Endodermal cell (in vitro differentiated cells): ENCODE results near the gene GTPBP6. TPM values are rescaled to one million over a fixed set of nuclear protein-coding genes. Genes with fewer than 3 reads are reported as not detected.

Experiments
- DNase-seq: peaks from one replicate; pipeline ENCODE4 v3.0.0-alpha.2; 2017
- H3K27ac ChIP-seq: 2 replicates; pipeline ENCODE4 v1.5.1; 2013; ENCODE audit warnings: mild to moderate bottlenecking, low read depth, low read length, moderate library complexity
- H3K27me3 ChIP-seq: 2 replicates; pipeline ENCODE4 v1.6.1; 2013; ENCODE audit warnings: mild to moderate bottlenecking, low read length, moderate library complexity; ENCODE audit not compliant: insufficient read depth, control insufficient read depth, poor library complexity, severe bottlenecking
- H3K36me3 ChIP-seq: 2 replicates; pipeline ENCODE4 v1.7.0; 2013; ENCODE audit warnings: mild to moderate bottlenecking, low read length, moderate library complexity; ENCODE audit not compliant: control insufficient read depth, insufficient read depth
- H3K4me1 ChIP-seq: one replicate; pipeline ENCODE4 v1.7.0; 2013; ENCODE audit warnings: low read length; ENCODE audit not compliant: control insufficient read depth, insufficient read depth
- H3K4me3 ChIP-seq: 2 replicates; pipeline ENCODE4 v1.5.1; 2013; ENCODE audit warnings: mild to moderate bottlenecking, low read length, moderate library complexity
- H3K9ac ChIP-seq: 2 replicates; pipeline ENCODE4 v1.6.1; 2013; ENCODE audit warnings: mild to moderate bottlenecking, low read length, moderate library complexity; ENCODE audit not compliant: poor library complexity, severe bottlenecking; ENCODE audit errors: extremely low read depth
- H3K9me3 ChIP-seq: 2 replicates; pipeline ENCODE4 v1.6.1; 2013; ENCODE audit warnings: mild to moderate bottlenecking, low read length, moderate library complexity; ENCODE audit not compliant: control insufficient read depth
- H3K27ac Mint-ChIP-seq: 2 replicates; pipeline ENCODE4 v1.8.0; 2020; ENCODE audit warnings: mixed read lengths
- H3K27me3 Mint-ChIP-seq: 2 replicates; pipeline ENCODE4 v1.8.0; 2021; ENCODE audit warnings: mild to moderate bottlenecking, mixed read lengths; ENCODE audit not compliant: insufficient read depth
- H3K36me3 Mint-ChIP-seq: 2 replicates; pipeline ENCODE4 v1.8.0; 2020; ENCODE audit warnings: low read depth, mixed read lengths
- H3K4me1 Mint-ChIP-seq: 2 replicates; pipeline ENCODE4 v1.8.0; 2020; ENCODE audit warnings: mixed read lengths
- H3K4me3 Mint-ChIP-seq: 2 replicates; pipeline ENCODE4 v1.8.0; 2020; ENCODE audit warnings: mild to moderate bottlenecking, moderate library complexity, mixed read lengths
- H3K9me3 Mint-ChIP-seq: 2 replicates; pipeline ENCODE4 v1.8.0; 2020; ENCODE audit warnings: mild to moderate bottlenecking, mixed read lengths
- WGBS, 2 experiments: methylation state at CpG; one replicate each; pipeline versions ENCODE4 v1.1.5 to v1.1.7; 2013; ENCODE audit warnings: missing lambda C conversion rate in 2 of 2, mixed read lengths in 1 of 2; ENCODE audit not compliant: insufficient coverage in 1 of 2, insufficient read length in 1 of 2; 5-methylcytosine and 5-hydroxymethylcytosine counted together
- total RNA-seq, 2 donors: library from RNA; stranded (reverse); fragmentation: NEBNext Ultra II Directional in 1 of 2; extraction: Animal tissue kit (Norgen Biotek cat#: 25700) in 1 of 2; gene quantifications; 2 replicates in 1 of 2; 3 replicates in 1 of 2; pipeline ENCODE4 v1.2.1, GENCODE V29; 2021
- TF ChIP-seq, protein P1 (sequence below): fragments of 200-600 bp; sonication (generic); conservative IDR thresholded peaks from 2 replicates; pipeline ENCODE4 v1.5.0; 2021; ENCODE audit warnings: antibody characterized with exemption, mild to moderate bottlenecking

The GTPBP6 gene
- total RNA-seq, 2 donors from 2014 or later, result 58.8 to 61.0 TPM

DNA sequence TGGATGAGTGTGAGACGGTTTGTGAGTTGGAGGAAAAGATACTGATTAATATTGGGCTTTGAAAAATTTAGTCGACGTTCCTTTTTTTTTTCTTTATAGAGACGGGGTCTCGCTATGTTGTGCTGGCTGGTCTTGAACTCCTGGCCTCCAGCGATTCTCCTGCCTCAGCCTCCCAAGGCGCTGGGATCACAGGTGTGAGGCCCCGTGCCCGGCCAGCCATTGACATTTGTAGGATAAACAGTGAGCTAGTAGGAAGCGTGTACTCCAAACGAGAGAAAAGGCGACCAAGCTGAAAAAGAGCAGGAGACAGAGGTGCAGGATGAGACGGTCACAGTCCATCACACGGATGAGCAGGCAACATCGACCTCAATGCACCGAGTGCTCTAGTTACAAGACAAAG lies 48.8 kb upstream of the GTPBP6 start:
- peaks cover 4% of the 10 kb centered on the region for H3K27me3 ChIP-seq
- TF ChIP-seq, protein P1, sequence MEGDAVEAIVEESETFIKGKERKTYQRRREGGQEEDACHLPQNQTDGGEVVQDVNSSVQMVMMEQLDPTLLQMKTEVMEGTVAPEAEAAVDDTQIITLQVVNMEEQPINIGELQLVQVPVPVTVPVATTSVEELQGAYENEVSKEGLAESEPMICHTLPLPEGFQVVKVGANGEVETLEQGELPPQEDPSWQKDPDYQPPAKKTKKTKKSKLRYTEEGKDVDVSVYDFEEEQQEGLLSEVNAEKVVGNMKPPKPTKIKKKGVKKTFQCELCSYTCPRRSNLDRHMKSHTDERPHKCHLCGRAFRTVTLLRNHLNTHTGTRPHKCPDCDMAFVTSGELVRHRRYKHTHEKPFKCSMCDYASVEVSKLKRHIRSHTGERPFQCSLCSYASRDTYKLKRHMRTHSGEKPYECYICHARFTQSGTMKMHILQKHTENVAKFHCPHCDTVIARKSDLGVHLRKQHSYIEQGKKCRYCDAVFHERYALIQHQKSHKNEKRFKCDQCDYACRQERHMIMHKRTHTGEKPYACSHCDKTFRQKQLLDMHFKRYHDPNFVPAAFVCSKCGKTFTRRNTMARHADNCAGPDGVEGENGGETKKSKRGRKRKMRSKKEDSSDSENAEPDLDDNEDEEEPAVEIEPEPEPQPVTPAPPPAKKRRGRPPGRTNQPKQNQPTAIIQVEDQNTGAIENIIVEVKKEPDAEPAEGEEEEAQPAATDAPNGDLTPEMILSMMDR, result no peak
- no peak overlapping the region for H3K9ac ChIP-seq
- Mint-ChIP-seq H3K27ac (no peak overlapping the region), H3K27me3 (peaks cover 6% of the 10 kb centered on the region), H3K9me3 (no peaks in the 10 kb centered on the region), H3K36me3 (peaks cover 17% of the 10 kb centered on the region), H3K4me1 (peaks cover 13% of the 10 kb centered on the region), H3K4me3 (no peak overlapping the region)
- H3K27ac ChIP-seq, result no peak overlapping the region
- no peak overlapping the region for H3K4me3 ChIP-seq
- peaks cover 4% of the 10 kb centered on the region for H3K36me3 ChIP-seq
- no peaks in the 10 kb centered on the region for H3K9me3 ChIP-seq
- 94 to 97% methylated on average over 14 to 16 of the region's 16 CpGs for WGBS, 2 experiments
- DNase-seq, result no peak
- peaks cover 2% of the 10 kb centered on the region for H3K4me1 ChIP-seq

DNA sequence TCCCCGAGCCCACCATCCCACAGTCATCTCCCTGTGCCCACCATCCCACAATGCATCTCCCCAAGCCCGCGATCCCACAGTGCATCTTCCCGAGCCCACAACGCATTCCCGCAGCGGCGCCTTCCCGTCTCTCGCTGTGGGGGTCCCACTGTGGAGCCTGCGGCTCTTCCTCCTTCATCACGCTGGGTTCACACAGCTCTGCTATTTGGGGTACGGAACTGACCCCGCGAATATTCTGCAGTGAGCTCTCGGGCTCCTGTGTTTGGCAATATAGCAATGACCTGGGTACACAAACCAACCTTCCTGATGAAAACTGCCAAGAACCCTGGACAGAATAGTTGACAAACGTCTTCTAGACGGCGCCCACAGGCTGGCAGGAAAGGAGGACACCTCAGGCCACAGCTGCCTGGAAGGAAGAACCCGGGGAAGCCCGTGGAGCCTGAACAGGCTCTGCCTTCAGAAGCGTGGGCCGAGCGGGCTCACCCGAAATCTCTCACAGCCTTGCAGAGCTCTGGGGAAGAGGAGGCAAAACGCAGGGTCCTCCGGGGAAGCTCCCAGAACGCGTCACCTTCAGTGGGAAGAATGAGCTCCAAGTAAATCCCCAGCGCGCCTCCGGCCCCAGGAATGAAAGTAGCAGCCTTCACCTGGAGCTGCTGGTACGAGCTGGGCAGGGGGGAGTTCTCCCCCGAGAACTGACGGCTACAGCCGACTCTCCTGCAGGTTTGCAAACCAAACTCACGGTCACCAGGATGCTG lies 45.2 kb upstream of the GTPBP6 start:
- H3K27me3 Mint-ChIP-seq, result no peaks in the 10 kb centered on the region
- no peak overlapping the region for H3K9ac ChIP-seq
- WGBS, 2 experiments, result 96 to 98% methylated on average over 32 to 37 of the region's 37 CpGs
- DNase-seq, result no peak
- H3K36me3 Mint-ChIP-seq, result peaks cover 51% of the 10 kb centered on the region
- no peak overlapping the region for H3K27ac ChIP-seq
- TF ChIP-seq, protein P1, result no peak
- no peak overlapping the region for H3K4me3 Mint-ChIP-seq
- H3K4me3 ChIP-seq, result no peak overlapping the region
- no peak overlapping the region for H3K27ac Mint-ChIP-seq
- no peaks in the 10 kb centered on the region for H3K4me1 Mint-ChIP-seq
- H3K27me3 ChIP-seq, result no peaks in the 10 kb centered on the region
- peaks cover 27% of the 10 kb centered on the region for H3K36me3 ChIP-seq
- H3K9me3 Mint-ChIP-seq, result peaks cover 10% of the 10 kb centered on the region
- H3K9me3 ChIP-seq, result peaks cover 17% of the 10 kb centered on the region
- H3K4me1 ChIP-seq, result no peaks in the 10 kb centered on the region

DNA sequence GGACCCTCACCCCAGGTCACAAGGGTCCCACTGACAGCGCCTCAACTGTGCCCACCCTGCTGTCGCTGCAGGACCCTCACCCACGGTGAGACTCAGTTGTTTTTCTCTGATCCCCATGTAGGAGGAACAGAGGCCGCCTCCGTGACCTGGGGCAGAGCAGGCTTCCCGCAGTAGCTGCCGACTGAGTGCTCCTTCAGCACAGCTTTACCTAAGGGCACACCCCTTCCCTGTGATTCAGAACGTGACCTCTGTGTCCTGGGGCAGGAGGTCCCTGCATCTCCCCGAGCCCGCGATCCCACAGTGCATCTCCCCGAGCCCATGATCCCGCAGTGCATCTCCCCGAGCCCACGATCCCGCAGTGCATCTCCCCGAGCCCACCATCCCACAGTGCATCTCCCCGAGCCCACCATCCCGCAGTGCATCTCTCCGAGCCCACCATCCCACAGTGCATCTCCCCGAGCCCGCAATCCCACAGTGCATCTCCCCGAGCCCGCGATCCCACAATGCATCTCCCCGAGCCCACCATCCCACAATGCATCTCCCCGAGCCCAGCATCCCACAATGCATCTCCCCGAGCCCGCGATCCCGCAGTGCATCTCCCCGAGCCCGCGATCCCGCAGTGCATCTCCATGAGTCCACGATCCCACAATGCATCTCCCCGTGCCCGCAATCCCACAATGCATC lies 44.5 kb upstream of the GTPBP6 start:
- H3K27ac ChIP-seq, result no peak overlapping the region
- no peak overlapping the region for H3K4me3 ChIP-seq
- H3K9me3 Mint-ChIP-seq, result peaks cover 10% of the 10 kb centered on the region
- H3K27ac Mint-ChIP-seq, result no peak overlapping the region
- H3K27me3 Mint-ChIP-seq, result no peaks in the 10 kb centered on the region
- H3K9ac ChIP-seq, result no peak overlapping the region
- H3K4me3 Mint-ChIP-seq, result no peak overlapping the region
- no peaks in the 10 kb centered on the region for H3K4me1 Mint-ChIP-seq
- peaks cover 17% of the 10 kb centered on the region for H3K9me3 ChIP-seq
- 83 to 89% methylated on average over 33 to 38 of the region's 38 CpGs for WGBS, 2 experiments
- TF ChIP-seq, protein P1, result no peak
- no peak for DNase-seq
- H3K4me1 ChIP-seq, result no peaks in the 10 kb centered on the region
- H3K36me3 Mint-ChIP-seq, result peaks cover 54% of the 10 kb centered on the region
- H3K36me3 ChIP-seq, result peaks cover 29% of the 10 kb centered on the region
- H3K27me3 ChIP-seq, result no peaks in the 10 kb centered on the region
